Testis (tissue), 2 donors: Measurements from ENCODE around the gene TSPAN13.

Source experiments
- CTCF ChIP-seq, 3 experiments: fragments of 450-650 bp in 2 of 3; fragments of 200-600 bp in 1 of 3; sonication (generic) in 1 of 3; IDR thresholded peaks; one replicate each; pipeline ENCODE4 v1.5.1; 2016 to 2019; ENCODE audit warnings: antibody characterized with exemption in 3 of 3, mild to moderate bottlenecking in 2 of 3, moderate library complexity in 1 of 3
- POLR2A ChIP-seq: fragments of 450-650 bp; IDR thresholded peaks from one replicate; pipeline ENCODE4 v1.6.1; 2017; ENCODE audit warnings: antibody characterized with exemption, mild to moderate bottlenecking, moderate library complexity

DNA sequence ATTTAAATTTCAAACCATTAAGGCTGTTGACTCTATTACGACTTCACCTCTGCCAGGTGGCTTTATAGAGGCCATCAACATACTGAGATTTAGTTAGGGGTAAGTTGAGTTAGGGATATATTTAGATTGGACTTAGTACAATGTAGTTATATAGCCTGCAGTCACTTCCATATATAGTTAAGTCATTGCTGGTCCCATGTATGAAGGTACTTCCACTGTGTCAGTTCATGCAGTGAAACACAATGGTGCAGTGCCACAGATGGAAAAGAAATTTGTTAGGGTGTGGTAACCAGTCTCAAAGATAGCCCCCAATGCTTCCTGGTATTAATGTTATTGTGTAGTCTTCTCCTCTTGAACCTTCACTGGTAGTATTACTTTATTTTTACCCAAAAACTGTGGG, 12.6 kb upstream of the TSPAN13 start:
- TF ChIP-seq CTCF (IDR thresholded peaks at IDR 0.05) (no peak), POLR2A (no peak)
